ENCODE results near the gene PCGF5.
"Not testable (repeated sequence)": the region's sequence is repeated elsewhere in the genome, so short reads cannot be mapped to it uniquely, and the experiment has no call there.

The PCGF5 gene

GRCh38 chr10:91311601-91312381 lies 91.3 kb downstream of the PCGF5 start:
- no peak for TF ChIP-seq CTCF (IDR thresholded peaks at IDR 0.05; ENCODE audit: insufficient read depth, missing control alignments)
- DNase-seq (ENCODE audit: insufficient read length, low spot score): no peak
- FAIRE-seq: no peak

DNA sequence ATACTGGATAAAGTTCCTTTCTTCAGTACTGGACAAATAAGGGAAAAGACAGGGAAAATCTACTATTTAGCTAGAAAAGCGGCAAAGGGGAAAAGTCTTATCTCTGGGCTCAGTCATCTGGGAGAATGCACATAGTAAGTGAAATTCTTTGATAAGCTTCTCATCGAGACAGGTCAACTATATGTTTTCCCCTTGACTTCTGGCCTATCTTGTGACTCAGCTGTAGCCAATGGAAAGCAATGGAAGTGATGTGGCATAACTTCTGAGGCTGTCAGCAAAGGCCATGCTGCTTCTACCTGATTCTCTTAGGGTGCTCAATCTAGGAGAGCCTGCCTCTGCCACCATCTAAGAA lies 91.9 kb downstream of the PCGF5 start:
- TF ChIP-seq CTCF (IDR thresholded peaks at IDR 0.05; ENCODE audit: insufficient read depth, missing control alignments): no peak

DNA sequence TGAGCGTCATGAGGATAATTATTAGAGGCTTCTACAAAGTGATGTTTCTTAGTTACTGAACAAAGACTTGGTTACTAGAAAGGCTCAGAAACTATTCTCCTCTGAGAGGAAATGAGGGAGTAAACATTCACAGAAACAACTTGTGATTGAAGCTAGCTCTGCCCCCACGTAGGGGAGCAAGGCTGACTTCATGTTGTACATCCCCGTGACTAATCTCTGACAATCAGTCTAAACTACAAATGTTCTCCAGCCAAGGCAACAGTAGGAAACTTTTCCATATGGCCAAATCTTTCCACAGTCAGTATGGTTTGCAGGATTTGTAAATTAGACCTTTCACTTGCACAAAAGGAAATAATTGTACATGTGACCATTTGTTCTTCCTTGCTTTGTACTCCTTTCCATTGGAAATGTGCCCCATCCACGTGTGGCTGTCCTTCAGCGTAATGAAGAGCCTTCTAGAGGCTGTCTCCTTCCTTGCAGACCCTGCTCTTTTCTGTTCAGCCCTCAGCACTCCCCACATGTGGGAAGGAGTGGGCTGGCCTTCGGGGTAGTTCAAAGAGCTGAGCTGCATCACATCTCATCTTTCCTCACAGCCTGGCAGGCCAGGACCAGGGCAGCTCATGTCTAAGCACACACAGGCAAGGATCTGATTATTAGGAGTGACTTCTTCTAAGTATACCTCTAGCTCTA lies 93.5 kb downstream of the PCGF5 start:
- no peak for FAIRE-seq
- DNase-seq (ENCODE audit: insufficient read length, low spot score): no peak
- no peak for TF ChIP-seq CTCF (IDR thresholded peaks at IDR 0.05; ENCODE audit: insufficient read depth, missing control alignments)

More for the DNA sequence above, 91.9 kb downstream of the PCGF5 start:
- FAIRE-seq: no peak
- no peak for DNase-seq (ENCODE audit: insufficient read length, low spot score)

DNA sequence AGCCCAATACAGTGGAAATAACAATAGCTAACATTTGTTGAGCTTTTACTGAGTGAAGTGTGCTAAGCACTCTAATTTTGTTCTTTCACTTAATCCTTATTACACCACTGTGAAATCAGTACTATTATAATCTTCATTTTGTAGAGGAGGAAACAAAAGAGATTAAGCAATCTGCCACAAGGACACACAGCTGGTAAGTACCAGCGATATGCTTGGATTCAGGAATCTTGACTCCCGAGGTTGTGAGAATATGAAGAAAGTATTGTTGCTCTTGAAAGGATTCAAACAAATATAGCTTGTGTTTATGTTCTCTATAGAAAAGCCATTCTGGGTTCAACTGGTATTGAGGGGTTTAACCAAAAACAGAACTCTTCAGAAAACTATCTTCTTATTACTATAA lies 96.0 kb downstream of the PCGF5 start:
- no peak for DNase-seq (ENCODE audit: insufficient read length, low spot score)
- peak; percentile 53 for FAIRE-seq
- TF ChIP-seq CTCF (IDR thresholded peaks at IDR 0.05; ENCODE audit: insufficient read depth, missing control alignments): no peak

DNA sequence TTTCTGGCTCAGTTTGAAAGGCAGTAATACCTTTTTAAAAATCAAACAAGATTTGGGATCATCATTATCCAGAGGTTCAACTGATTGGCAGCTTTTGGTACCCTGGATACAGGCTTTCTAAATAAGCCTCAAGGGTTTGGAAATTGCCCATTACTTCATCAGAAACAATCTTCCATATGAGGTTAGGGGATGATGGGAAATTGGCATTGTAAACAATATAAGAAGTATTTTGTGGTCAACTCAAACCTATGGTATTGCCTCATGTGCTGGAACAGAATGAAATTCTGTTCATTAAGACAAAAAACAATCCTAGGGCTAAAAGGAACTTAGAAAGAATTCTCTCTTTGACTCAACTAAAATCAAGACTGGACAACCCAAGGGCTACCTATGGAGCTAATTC lies 97.1 kb downstream of the PCGF5 start:
- no peak for FAIRE-seq
- no peak for DNase-seq (ENCODE audit: insufficient read length, low spot score)

GRCh38 chr10:91319336-91319735 lies 98.9 kb downstream of the PCGF5 start:
- FAIRE-seq (no peak), DNase-seq (ENCODE audit: insufficient read length, low spot score) (no peak)
- TF ChIP-seq CTCF (IDR thresholded peaks at IDR 0.05; ENCODE audit: insufficient read depth, missing control alignments): no peak

More for the DNA sequence above, 97.1 kb downstream of the PCGF5 start:
- TF ChIP-seq CTCF (IDR thresholded peaks at IDR 0.05; ENCODE audit: insufficient read depth, missing control alignments): no peak

DNA sequence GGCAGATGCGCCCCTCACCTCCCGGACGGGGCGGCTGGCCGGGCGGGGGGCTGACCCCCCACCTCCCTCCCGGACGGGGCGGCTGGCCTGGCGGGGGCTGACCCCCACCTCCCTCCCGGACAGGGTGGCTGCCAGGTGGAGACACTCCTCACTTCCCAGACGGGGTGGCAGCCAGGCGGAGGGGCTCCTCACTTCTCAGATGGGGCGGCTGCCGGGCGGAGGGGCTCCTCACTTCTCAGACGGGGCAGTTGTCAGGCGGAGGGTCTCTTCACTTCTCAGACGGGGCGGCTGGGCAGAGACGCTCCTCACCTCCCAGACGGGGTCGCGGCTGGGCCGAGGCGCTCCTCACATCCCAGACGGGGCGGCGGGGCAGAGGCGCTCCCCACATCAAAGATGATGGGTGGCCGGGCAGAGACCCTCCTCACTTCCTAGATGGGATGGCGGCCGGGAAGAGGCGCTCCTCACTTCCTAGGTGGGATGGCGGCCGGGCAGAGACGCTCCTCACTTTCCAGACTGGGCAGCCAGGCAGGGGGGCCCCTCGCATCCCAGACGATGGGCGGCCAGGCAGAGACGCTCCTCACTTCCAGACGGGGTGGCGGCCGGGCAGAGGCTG lies 102.9 kb downstream of the PCGF5 start:
- DNase-seq (ENCODE audit: insufficient read length, low spot score); FAIRE-seq: not testable (repeated sequence)
